GM19455 (cell line): ENCODE data around the gene COQ10B.
"Not testable (repeated sequence)": the region's sequence is repeated elsewhere in the genome, so short reads cannot be mapped to it uniquely, and the experiment has no call there.

Experiments used
- ATAC-seq: cut with Tn5 transposase; IDR thresholded peaks from one replicate; pipeline ENCODE4 v1.9.1; 2021; ENCODE audit not compliant: unreplicated experiment

COQ10B gene

GRCh38 chr2:197453123-197453913, at the start of gene COQ10B:
TSS of gene COQ10B (plus strand) at chr2:197453552. CDS start at chr2:197453561, 9 bp downstream.
- ATAC-seq: peak; percentile 96

DNA sequence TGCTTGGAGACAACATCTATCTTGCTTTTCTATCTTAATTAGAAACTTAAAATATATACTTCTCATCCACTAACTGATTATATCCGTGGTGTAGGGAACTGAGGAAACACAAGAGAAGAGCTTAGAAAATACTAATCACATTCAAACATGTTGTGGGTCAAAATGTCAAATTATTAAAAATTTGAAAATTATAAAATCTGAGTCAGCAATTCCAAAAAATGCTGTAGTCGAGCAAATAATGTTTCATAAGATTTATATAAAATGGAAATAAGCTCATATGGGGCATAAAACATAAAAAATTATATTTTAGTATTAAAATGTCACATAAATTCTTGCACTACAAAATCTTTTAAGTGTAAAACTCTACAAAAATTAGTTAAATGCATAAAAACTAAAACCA, 47.8 kb upstream of the COQ10B start:
- no peak for ATAC-seq

DNA sequence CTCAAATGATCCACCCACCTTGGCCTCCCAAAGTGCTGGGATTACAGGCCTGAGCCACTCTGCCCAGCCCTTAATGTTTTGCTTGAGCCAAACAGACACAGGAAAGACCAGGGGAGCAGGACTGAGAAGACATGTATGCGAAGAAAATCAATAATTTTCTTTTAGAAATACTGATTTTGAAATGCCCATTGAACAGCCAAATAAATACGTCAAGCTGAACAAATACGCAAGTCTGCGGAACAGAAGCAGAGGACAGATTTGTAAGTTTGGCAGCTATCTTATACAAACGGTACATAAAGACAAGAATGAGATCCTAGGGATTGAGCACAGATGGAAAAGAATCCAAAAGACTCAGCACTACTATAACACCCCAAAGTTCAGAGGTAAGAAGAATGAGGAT, 39.3 kb upstream of the COQ10B start:
- no peak for ATAC-seq

- no peak for ATAC-seq
Measured at GRCh38 chr2:197414515-197414914, 38.8 kb upstream of the COQ10B start.

- ATAC-seq: no peak
Measured at GRCh38 chr2:197416268-197416667, 37.1 kb upstream of the COQ10B start.

DNA sequence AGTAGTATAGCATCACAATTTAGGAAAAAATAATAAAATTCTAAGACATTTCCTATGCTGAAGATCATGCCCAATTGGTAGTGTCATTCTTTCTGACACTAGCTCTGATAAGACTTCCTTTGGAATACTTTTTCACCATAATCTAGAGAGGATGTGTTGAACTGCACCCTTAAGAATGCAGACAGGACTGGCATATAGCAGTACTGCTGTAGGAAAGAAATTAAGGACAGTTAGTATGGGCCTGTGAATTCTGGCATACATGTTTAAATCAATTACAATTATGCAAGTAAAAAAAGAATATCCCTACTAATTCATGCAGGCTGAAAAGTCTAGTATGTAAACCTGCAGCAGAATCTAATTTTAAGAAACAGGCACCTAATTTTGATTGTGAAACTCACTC, 33.9 kb upstream of the COQ10B start:
- no peak for ATAC-seq

DNA sequence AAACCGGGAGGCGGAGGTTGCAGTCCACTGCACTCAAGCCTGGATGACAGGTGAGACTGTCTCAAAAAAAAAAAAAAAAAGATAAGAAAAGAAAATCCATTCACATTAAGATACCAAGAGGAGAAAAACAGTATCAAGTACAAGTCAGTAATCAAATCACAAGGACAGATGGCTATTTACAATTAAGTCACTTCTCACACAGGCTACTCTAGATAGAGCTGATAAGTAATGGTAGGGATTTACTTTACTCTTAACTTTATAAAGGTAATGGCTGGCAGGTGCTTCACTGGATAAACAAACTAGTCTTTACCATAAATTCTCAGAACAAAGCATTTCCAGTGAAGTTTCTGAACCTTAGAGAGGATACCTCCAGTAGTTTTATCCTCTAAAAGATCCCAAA, 30.0 kb upstream of the COQ10B start:
- no peak for ATAC-seq

DNA sequence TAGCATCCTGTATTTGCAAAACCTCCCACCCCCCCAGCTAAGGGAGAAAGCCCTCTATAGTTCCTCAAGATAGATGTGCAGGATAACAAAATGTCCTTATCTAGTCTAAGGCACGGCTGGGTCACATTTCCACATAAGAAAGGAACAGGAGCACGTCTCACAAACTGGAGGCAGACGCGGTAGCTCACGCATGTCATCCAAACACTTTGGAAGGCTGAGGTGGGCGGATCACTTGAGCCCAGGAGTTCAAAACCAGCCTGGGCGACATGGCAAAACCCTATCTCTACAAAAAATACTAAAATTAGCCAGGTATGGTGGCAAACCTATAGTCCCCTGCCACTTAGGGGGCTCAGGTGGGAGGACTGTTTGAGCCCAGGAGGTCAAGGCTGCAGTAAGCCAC, 27.8 kb upstream of the COQ10B start:
- ATAC-seq: no peak

- no peak for ATAC-seq
Measured at GRCh38 chr2:197426723-197427603, 26.4 kb upstream of the COQ10B start.

DNA sequence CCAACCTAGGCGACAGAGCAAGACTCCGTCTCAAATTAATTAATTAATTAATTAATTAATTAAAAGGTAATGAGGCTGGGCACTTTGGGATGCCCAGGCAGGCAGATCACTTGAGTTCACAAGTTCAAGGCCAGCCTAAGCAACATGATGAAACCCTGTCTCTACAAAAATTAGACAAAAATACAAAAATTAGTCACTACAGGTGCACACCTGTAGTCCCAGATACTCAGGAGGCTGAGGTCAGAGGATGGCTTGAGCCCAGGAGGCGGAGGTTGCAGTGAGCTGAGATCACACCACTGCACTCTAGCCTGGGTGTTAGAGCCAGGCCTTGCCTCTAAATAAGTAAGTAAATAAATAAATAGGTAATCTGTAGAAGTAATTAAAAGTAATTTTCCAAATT, 25.4 kb upstream of the COQ10B start:
- no peak for ATAC-seq

GRCh38 chr2:197431858-197432257, 21.5 kb upstream of the COQ10B start:
- ATAC-seq: no peak

DNA sequence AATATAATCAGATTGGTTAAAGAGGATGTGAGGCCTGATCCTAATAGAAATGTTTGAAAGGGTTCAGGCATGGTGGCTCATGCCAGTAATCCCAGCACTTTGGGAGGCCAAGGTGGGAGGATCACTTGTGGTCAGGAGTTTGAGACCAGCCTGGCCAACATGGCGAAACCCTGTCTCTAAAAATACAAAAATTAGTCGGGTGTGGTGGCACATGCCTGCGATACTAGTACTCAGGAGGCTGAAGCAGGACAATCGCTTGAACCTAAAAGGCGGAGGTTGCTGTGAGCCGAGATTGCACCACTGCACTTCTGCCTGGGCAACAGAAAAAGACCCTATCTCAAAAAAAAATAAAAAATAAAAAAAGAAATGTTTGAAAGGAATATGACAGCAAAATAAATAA, 20.8 kb upstream of the COQ10B start:
- ATAC-seq: not testable (repeated sequence)

GRCh38 chr2:197433780-197434438, 19.4 kb upstream of the COQ10B start:
- ATAC-seq: no peak

- peak; percentile 89 for ATAC-seq
Measured at GRCh38 chr2:197434541-197435513, 18.5 kb upstream of the COQ10B start, which contains the start of gene SF3B1. TSS of gene SF3B1 (minus strand) at chr2:197435028. CDS start at chr2:197434999, 29 bp downstream.

DNA sequence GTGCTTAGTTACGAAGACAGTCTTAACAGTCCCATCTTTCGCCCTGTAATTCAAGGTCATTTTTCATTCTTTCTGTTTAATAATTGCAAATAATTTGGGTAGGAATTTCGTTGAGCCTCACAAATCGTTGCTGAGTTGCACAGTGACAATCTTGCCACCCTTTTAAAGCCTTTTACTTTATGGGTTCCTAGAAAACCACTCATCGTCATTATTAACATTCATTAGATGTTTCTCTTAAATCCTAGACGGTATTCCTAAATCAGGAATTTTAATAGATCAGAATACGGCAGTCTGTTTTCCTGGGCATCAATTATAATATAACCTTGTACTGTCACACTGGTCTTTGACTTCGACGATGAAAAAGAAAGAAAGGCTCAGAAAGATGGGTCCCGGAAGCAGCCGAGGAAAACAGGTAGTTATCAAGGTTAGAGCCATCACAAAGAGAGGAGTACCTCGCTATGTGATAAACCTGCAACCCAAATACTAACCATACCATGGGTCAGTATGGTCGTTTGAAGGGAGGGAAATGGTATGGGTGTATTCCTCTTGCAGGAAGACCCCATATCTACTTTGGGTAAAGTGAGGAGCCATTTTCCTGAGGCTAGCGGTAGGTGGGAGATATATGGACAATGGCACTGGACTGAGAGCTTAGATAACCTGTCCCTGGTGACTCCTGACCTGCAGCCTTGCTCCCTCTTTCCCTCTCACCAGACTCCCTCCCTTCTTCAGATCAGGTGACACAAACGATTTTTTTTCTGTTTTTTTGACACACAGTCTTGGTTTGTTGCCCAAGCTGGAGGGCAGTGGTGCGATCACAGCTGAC, 17.5 kb upstream of the COQ10B start:
- ATAC-seq: no peak

DNA sequence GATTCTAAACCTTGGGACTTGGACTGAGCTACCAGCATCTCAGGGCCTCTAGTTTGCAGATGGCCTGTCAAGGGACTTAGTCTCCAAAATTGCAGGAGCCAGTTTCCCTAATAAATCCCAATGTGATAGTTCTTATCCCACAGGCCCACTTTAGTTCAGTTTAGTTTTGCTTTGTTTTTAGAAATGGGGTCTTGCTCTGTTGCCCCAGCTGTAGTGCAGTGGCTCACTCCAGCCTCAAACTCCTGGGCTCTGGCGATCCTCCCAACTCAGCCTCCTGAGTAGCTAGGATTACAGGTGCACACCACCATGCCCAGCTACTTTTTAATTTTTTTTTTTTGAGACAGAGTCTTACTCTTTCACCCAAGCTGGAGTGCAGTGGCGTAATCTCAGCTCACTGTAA, 16.0 kb upstream of the COQ10B start:
- ATAC-seq: no peak

DNA sequence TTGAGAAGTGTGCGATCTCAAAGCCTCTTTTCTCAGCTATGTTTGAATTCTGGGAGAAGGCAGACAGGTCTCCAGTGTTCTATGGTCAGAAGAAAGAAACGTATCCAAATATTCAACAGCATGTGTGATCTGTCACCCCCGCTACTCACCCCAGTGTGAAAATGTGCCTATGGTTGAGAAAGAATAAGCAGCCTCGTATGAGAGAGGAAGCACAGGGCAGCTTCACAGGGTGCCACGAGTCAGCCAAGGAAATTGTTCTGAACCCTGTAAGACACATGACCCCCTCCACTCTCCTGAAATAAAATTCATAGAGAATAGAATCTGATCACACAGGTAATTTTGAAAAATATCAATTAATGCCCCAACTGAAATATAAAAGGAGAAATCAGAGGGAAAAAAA, 10.5 kb upstream of the COQ10B start:
- ATAC-seq: no peak

- ATAC-seq: no peak
Measured at GRCh38 chr2:197445746-197446145, 7.6 kb upstream of the COQ10B start.

DNA sequence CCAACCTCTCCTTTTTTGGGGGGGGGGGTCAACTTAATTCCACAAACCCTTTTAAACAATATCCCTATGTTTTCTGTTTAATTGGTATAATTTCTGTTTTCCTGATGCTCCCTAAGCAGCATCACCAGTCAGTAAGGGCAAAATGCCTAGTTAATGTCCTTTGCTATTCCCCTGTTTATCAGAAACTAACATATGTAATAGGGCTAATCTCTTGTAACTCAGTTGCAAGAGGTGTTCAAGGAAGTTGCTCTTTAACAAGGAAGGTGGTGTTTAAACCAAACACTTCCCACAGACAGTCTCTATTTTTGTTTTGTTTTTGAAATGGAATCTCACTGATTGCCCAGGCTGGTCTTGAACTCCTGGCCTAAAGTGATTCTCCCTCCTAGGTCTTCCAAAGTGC, 6.5 kb upstream of the COQ10B start:
- no peak for ATAC-seq
